NCI-H748 treated with DMSO at 0.1 percent for 48 hours (cell line): Measurements from ENCODE around the gene LRRC32.

Experiments
- DNase-seq: peaks from one replicate; lab custom pipeline; 2025; lab: John Stamatoyannopoulos, UW

The LRRC32 gene

GRCh38 chr11:76699451-76700091 lies 29.0 kb upstream of the LRRC32 start:
- no peak for DNase-seq

GRCh38 chr11:76698321-76699043 lies 27.9 kb upstream of the LRRC32 start:
- DNase-seq, result no peak

GRCh38 chr11:76696756-76697155 lies 26.2 kb upstream of the LRRC32 start:
- no peak for DNase-seq

- no peak for DNase-seq
Observed at GRCh38 chr11:76695771-76696170, 25.2 kb upstream of the LRRC32 start.

- DNase-seq, result no peak
Observed at GRCh38 chr11:76695133-76695532, 24.6 kb upstream of the LRRC32 start.

GRCh38 chr11:76694664-76695063 lies 24.1 kb upstream of the LRRC32 start:
- DNase-seq, result no peak

- no peak for DNase-seq
Observed at GRCh38 chr11:76693806-76694205, 23.3 kb upstream of the LRRC32 start.

GRCh38 chr11:76692956-76693355 lies 22.4 kb upstream of the LRRC32 start:
- no peak for DNase-seq

- no peak for DNase-seq
Observed at GRCh38 chr11:76691655-76692054, 21.1 kb upstream of the LRRC32 start.

- DNase-seq, result no peak
Observed at GRCh38 chr11:76690736-76691135, 20.2 kb upstream of the LRRC32 start.

- DNase-seq, result no peak
Observed at GRCh38 chr11:76689313-76690260, 19.0 kb upstream of the LRRC32 start.

- no peak for DNase-seq
Observed at GRCh38 chr11:76688146-76688545, 17.6 kb upstream of the LRRC32 start.

- no peak for DNase-seq
Observed at GRCh38 chr11:76686261-76687079, 15.9 kb upstream of the LRRC32 start.

- DNase-seq, result no peak
Observed at GRCh38 chr11:76685831-76686230, 15.3 kb upstream of the LRRC32 start.

- no peak for DNase-seq
Observed at GRCh38 chr11:76685237-76685636, 14.7 kb upstream of the LRRC32 start.

GRCh38 chr11:76684516-76684915 lies 14.0 kb upstream of the LRRC32 start:
- no peak for DNase-seq

GRCh38 chr11:76683161-76684095 lies 12.9 kb upstream of the LRRC32 start:
- no peak for DNase-seq

- no peak for DNase-seq
Observed at GRCh38 chr11:76682684-76683083, 12.1 kb upstream of the LRRC32 start.

GRCh38 chr11:76682106-76682505 lies 11.6 kb upstream of the LRRC32 start:
- DNase-seq, result no peak

GRCh38 chr11:76680518-76681425 lies 10.2 kb upstream of the LRRC32 start:
- DNase-seq, result peak; percentile 18
